Measurements from ENCODE around the gene ITPRID2.
"Not testable (repeated sequence)": the region's sequence is repeated elsewhere in the genome, so short reads cannot be mapped to it uniquely, and the experiment has no call there.

Gene ITPRID2

DNA sequence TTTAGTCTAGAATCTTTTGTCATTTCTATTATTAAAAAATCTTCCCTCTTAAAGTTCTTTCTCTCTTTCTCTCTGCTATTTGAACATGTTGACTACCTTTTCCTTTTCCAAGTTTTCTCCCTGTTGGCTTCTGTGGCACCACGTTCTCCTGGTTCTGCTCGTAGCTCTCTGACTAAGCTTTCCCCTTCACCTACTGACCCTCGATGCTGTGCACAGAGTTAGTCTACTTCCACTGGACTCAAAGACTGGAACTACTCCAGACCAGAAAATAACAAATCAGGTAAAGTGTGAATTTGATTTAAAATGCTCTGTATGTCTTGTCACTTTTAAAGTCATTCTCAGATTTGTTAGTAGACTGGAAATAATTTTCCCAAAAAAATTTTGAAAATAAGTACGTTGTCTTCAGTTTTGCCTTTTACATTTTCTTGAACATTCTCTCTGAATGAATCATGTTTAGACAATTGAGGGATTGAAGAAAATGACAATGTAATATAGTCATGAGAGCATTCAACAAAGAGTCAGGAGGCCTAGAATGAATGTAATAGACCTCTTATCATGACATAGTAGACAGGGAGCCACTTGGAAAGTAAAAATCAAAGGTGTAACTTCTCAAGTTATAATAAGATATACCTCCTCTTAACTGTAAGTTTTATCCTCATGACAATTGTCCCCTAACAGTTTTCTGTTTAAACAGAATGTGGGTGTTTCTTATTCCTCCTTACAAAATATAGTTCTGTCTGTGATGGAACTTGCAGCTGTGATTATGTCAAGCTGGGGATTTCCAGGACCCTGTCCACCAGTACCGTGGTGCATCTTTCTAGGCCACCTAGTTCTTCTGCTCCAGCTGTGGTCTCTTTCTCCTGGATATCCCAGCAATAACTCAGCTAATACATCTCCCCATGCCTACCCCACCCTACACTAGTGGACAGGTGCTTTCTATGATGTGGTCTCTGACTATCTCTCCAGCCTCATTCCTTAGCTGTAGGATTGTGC is 25.5 kb downstream of the ITPRID2 start:
- DNase-seq (ENCODE audit: low spot score) = no peak

GRCh38 chr2:181918188-181918587 is 26.7 kb downstream of the ITPRID2 start:
- no peak for DNase-seq (ENCODE audit: low spot score)

DNA sequence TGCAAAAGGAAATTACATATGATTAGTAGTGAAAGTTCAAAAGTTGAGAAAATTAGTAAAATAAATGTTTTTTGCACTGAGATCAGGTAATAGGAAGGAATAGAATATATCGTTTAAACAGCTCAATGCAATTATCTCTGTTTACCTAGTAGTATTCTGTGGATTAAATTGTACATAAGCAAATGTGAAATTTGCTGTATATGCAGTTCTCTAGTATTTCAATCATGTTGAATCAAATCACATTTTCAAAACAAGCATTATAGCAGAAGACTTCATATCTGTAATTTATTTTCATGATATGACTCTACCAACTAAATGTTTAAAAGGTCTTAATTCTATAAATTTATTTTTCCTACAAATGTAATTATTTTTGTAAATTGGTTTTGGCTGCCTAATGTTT is 31.6 kb downstream of the ITPRID2 start:
- DNase-seq (ENCODE audit: low spot score) = no peak

GRCh38 chr2:181924336-181924735 is 32.8 kb downstream of the ITPRID2 start:
- no peak for DNase-seq (ENCODE audit: low spot score)

DNA sequence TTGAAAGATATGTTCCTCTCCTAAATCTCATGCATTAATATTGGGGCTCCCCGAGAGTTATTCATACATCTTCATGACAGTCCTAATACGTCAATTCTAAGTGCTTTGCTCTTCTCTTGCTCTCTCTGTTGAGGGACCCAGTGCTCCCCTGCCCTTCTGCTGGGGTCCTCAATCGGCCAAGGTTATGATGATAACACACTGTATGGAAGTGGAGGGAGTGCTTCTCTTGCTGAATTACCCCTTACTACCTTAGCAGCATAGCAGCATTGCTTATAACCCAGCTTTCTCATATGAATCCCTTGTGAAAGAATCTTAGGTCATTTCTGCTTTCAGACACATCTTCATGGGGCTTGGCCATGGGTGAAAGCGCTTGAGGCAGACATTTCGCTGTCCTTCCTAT is 43.2 kb downstream of the ITPRID2 start:
- no peak for DNase-seq (ENCODE audit: low spot score)

GRCh38 chr2:181937473-181937872 is 45.9 kb downstream of the ITPRID2 start:
- DNase-seq (ENCODE audit: low spot score) = no peak

- DNase-seq (ENCODE audit: low spot score) = no peak
Observed at GRCh38 chr2:181943411-181944124, 52.0 kb downstream of the ITPRID2 start.

DNA sequence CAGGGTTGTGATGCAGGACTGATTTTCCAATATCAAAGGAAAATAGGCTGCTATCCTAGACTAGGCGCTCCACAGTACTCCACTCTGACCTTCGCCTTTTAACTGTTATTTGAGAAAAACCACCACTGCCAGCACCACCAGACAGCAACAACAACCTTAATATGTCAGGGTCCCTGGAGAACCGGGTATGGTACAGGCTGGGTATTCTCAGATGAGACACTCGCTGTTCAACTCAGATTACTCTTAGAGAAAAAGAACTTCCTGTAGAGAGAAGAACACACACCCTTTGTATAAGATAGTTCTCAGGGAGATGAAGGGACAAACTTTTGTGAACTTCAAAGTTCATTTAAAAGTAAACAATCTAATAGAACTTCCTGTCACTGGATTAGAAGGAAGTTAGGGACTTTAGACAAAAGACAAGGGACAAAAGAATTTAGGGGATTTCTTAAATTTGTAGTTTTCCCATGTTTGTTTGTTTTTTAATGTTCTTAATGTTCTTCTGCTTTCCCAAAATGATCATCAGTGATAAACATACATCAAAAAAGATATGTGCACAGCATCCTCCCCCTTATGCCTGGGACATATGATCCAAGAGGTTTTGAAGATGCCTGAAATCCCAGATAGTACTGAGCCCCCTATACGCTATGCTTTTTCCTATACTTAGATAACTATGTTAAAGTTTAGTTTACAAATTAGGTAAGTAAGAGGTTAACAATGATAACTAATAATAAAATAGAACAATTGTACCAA is 52.8 kb downstream of the ITPRID2 start:
- DNase-seq (ENCODE audit: low spot score) = no peak

GRCh38 chr2:181944914-181945291 is 53.4 kb downstream of the ITPRID2 start:
- DNase-seq (ENCODE audit: low spot score) = no peak

GRCh38 chr2:181946444-181947127 is 55.1 kb downstream of the ITPRID2 start:
- no peak for DNase-seq (ENCODE audit: low spot score)

GRCh38 chr2:181947273-181947672 is 55.7 kb downstream of the ITPRID2 start:
- no peak for DNase-seq (ENCODE audit: low spot score)

DNA sequence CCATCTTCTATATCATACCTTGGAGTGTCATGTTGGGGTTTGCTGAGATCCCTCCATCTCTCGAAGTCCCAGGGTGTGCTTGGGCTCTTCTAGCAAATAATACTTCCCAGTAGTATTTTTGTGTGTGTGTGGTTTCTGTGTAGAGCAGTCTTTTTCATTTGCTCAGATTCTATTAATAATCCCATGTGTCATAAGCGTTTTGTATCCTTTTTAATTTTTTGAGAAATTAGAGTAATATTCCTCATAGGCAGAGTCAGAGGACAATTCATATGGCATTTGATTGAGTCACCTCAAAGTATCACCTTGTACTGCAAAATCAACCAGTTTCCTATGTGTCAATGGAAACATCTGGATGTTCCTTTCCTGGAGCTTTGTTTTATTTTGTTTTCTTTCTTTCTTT is 56.7 kb downstream of the ITPRID2 start:
- DNase-seq (ENCODE audit: low spot score) = no peak

GRCh38 chr2:181949047-181949446 is 57.5 kb downstream of the ITPRID2 start:
- DNase-seq (ENCODE audit: low spot score) = no peak

DNA sequence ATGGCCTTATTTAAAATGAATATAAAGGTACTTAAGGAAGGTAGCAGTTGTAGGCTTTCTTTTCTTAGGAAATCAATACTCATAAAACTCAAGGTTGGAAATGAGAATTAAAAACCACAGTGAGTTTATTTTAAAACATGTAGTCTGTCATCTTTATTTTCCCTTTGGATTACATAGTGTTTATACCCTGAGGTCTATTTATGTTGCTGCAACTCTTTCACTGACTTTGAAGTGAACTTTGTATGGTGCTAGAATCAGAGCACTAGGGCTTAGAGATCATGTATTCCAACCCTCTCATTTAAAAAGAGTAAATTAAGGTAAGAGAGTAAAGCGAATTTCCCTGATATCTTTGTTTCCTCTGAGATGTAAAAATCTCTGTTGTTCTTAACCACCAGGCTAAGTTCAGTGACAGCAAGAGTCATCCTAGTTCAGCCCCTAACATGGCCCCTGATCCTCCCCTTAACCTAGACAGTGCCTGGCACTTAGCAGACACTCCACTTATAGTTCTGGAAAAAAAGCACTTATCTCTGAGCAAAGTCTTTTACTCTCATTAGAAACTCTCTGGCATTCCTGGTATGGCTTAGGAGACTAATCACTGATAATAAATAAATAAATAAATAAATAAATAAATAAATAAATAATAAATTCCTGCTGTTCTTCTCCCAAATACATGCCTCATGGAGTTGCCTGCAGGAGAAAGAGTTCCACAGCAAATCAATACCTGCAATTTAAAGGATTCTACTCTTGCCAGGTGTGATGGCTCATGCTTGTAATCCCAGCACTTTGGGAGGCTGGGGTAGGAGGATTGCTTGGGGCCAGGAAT is 61.1 kb downstream of the ITPRID2 start:
- no peak for DNase-seq (ENCODE audit: low spot score)

DNA sequence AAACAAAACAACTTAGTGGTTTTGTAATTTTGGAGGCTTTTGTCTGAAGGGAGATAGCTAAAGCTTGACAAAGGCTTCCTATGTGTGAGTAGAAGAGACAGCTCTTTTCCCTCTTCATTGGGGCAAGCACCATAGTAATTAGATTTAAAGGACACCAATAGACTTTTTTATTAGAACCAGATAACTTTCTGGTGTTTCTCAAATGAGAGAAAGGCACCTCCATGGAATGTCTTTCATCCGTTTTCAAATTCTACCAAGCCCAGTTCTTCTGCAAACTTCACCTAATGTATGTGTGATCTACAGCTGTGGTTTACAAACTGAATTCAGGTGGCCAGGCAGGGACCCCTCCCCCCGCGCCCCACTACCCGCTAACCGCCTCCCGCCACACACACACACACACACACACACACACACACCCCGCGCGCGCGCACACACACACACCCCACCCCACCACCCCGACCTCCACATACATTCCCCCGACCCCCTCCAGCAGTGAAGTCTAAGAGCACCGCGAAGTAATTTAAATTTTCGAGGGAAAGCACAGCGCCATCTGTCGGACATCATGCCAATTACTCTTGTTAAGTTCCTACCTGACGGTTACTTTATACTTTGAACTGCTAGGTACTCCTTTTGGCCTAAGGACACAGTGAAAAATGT is 62.5 kb downstream of the ITPRID2 start:
- peak; percentile 79 for DNase-seq (ENCODE audit: low spot score)

GRCh38 chr2:181954538-181954883 is 63.0 kb downstream of the ITPRID2 start:
- DNase-seq (ENCODE audit: low spot score) = no peak

DNA sequence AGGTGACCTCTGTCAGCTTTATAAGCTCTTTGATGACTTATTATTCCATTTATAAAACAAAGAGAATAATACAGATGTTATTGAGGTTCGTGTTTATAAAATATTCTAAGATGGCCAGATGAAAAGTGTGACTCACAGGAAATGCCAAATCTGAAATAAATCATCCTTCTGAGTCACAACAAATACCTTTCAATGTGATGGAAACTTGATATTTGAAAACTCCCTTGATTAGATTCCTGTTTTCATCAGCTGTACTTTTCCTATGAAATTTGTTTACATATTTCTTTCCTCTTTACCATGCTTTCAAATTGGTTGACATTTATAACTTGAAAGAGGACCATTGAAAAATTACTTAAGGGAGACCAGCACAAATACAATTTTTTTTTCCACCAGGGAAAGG is 63.5 kb downstream of the ITPRID2 start:
- DNase-seq (ENCODE audit: low spot score) = no peak

GRCh38 chr2:181955866-181956265 is 64.3 kb downstream of the ITPRID2 start:
- DNase-seq (ENCODE audit: low spot score) = not testable (repeated sequence)

DNA sequence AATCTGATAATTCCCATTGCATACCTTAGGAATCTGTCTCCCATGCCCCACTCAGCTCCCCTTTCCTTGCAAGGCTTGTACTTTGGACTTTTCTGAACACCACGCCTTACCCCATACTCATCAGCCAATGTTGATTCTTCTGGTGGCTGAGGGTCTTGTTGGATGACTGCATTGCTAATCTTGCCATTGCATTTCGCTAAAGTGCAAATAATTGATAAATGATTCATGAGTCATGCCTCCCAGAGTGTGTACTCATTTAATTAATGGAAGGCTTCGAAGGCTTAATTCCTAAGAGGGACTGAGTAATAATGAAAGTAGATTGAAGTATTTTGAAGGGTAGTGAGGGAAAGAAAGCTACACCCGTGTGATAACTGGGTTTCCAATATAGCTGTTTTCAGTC is 66.1 kb downstream of the ITPRID2 start:
- no peak for DNase-seq (ENCODE audit: low spot score)

DNA sequence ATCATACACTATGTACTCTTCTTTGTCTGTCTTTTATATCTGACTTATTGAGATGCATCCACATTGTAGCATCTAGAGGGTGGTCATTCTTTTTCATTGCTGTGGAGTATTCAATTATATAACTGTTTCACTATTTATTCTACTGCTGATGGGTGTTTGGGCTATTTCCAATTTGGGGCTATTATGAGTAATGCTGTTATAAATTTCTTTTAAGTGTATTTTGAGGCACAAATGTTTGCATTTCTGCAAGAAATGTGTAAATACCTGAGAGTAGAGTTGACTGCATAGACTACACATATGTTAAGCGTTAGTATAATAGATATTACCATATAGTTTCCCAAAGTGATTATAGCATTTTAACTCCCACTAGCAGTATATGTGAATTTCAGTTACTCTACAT is 67.2 kb downstream of the ITPRID2 start:
- no peak for DNase-seq (ENCODE audit: low spot score)

- no peak for DNase-seq (ENCODE audit: low spot score)
Observed at GRCh38 chr2:181959508-181959907, 68.0 kb downstream of the ITPRID2 start.
